Measurements from ENCODE around the gene SMIM41. TPM values are rescaled to one million over a fixed set of nuclear protein-coding genes. Genes with fewer than 3 reads are reported as not detected.

Gene SMIM41
- total and polyA plus RNA-seq, 10 of the 15 experiments (the other 5 are each of a cell fraction or from before 2014, with no cell fraction given), result not detected

GRCh38 chr12:52120951-52121823 lies 41.7 kb downstream of the SMIM41 start:
- in situ Hi-C loops (cut with MboI) (loop anchor here (5.0 kb wide), 1 partner anchor 94 kb away; no protein-coding TSS in a partner anchor), intact Hi-C loops (cut with micrococcal nuclease; ENCODE audit: unreplicated experiment) (no loop called here)
- ChIA-PET CTCF (interaction anchor here (0.6 to 10.3 kb wide), 17 partner anchors 9 to 128 kb away, joined by 3 to 395 read pairs (median 6); partner anchors contain the start of genes ATG101 and SMIM41), POLR2A (interaction anchor here (0.6 to 1.1 kb wide), 3 partner anchors 78 to 96 kb away, joined by 3 to 8 read pairs (median 3); no protein-coding TSS in a partner anchor), SMC1A (ENCODE audit: uncharacterized antibody, unreplicated experiment) (interaction anchor here (0.9 to 11.3 kb wide), 2 partner anchors 82 to 94 kb away, joined by 3 to 320 read pairs; no protein-coding TSS in a partner anchor), RAD21 (ENCODE audit: unreplicated experiment) (interaction anchor here (0.7 to 5.8 kb wide), 12 partner anchors 33 to 288 kb away, joined by 3 to 86 read pairs (median 4); no protein-coding TSS in a partner anchor)
- Histone ChIP-seq H3K27me3 (replicated peaks in 1 of 2; ENCODE audit: control insufficient read depth in 2 of 2, insufficient read depth in 2 of 2, low read length in 1 of 2) (no peaks in the 10 kb centered on the region), H3K9ac (ENCODE audit: control insufficient read depth, insufficient read depth, low read length) (peak overlapping the region; percentile 21; the same call in 1 of the 2 replicates), H3K4me3 (no peak overlapping the region), H3K4me2 (ENCODE audit: control insufficient read depth, insufficient read depth) (peak overlapping the region; percentile 7), H3K36me3 (ENCODE audit: control insufficient read depth in 2 of 2, insufficient read depth in 2 of 2, low read length in 1 of 2) (no peaks in the 10 kb centered on the region), H3K4me1 (ENCODE audit: control insufficient read depth, insufficient read depth, low read length) (peaks cover 57% of the 10 kb centered on the region), H4K20me1 (ENCODE audit: control insufficient read depth, insufficient read depth) (no peaks in the 10 kb centered on the region), H3K79me2 (ENCODE audit: control insufficient read depth, insufficient read depth, low read length) (peaks cover 2% of the 10 kb centered on the region; the same call in 1 of the 2 replicates), H2AFZ (ENCODE audit: control insufficient read depth, low read depth, low read length) (peak overlapping the region; percentile 41), H3K9me3 (replicated peaks; ENCODE audit: control insufficient read depth, insufficient read depth, low read length) (no peaks in the 10 kb centered on the region), H3K27ac (ENCODE audit: control insufficient read depth, insufficient read depth) (peak overlapping the region; percentile 54)
- no peak for DNase-seq (ENCODE audit: low read depth, low spot score)
- no TSS peak for BruUV-seq (replicated peaks)
- peak; percentile 16; the same call in 1 of the 2 replicates for TF ChIP-seq YY1 (IDR thresholded peaks at IDR 0.05; ENCODE audit: low read depth, low read length)
- no peak for TF ChIP-seq RFX5 (IDR thresholded peaks at IDR 0.05; ENCODE audit: low read depth, low read length)
- no peak for TF ChIP-seq SREBF2 (IDR thresholded peaks at IDR 0.05; ENCODE audit: low read length)
- TF ChIP-seq ZNF592 (IDR thresholded peaks at IDR 0.05), result peak; percentile 64; the same call in 1 of the 2 replicates
- no peak for ATAC-seq
- WGBS (ENCODE audit: insufficient coverage, insufficient replicate concordance, low lambda C conversion rate, missing lambda C conversion rate), result 64% methylated on average over 19 of the region's 19 CpGs
- no peak for FAIRE-seq
